Measurements from ENCODE around the gene EVA1A.

EVA1A gene

DNA sequence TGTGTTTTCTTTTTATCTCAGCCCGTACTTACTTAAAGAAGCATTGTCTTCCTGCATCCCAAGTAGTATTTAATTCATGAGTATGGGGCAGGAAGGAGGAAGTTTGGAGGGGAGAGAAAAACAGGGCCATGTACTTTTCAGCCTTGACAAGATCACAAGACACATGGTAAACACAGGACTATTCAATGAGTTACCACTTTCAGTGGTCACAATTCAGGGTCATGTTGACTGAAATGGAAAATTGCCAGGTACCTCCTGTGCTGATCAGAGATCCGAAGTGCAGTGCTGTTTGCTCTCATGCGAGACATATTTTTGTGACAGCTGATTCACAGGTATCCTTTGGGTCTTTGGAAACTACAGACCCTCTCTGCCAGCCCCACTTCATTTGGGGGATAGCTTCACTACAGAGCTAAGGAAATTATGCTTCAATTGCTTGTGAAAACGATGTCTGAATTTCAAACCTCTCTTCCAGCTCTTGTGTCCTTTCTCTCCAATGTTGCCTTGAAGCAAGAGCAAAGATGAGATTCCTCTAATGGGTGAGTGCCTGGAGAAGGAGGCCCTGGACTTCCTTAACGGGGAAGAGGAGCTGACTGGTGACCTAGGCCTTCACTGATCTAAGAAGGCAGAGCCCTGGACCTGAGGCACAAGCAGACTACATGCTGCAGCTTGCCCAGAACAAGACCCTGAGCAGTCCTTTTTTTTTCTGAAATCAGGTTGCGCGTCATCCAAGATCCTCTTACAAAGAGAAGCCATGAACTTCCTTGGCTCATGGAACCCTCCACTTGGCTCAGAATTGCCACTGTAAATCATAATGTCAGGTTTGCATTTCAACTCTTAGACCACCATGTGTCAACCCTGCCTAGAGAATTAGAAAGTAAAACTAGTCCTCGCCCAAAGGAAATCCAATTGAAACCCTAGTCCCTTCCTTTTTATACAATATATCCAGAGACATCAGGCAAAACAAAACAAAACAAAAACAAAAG is 44.1 kb downstream of the EVA1A start:
- Histone ChIP-seq H3K4me3 (ENCODE audit: insufficient read depth, low read depth, low read length) (no peak overlapping the region), H3K36me3 (ENCODE audit: control insufficient read depth, insufficient read depth, low read length) (no peaks in the 10 kb centered on the region), H3K27me3 (ENCODE audit: control insufficient read depth, insufficient read depth, low read length, poor library complexity, severe bottlenecking) (no peaks in the 10 kb centered on the region), H3K9me3 (ENCODE audit: control insufficient read depth, low read length) (no peaks in the 10 kb centered on the region), H3K27ac (ENCODE audit: insufficient read depth, low read depth, low read length, poor library complexity, severe bottlenecking) (no peak overlapping the region), H3K4me1 (ENCODE audit: control insufficient read depth, insufficient read depth, low read length) (no peaks in the 10 kb centered on the region)
- 95% methylated on average over 7 to 8 of the region's 8 CpGs for WGBS, 2 experiments

DNA sequence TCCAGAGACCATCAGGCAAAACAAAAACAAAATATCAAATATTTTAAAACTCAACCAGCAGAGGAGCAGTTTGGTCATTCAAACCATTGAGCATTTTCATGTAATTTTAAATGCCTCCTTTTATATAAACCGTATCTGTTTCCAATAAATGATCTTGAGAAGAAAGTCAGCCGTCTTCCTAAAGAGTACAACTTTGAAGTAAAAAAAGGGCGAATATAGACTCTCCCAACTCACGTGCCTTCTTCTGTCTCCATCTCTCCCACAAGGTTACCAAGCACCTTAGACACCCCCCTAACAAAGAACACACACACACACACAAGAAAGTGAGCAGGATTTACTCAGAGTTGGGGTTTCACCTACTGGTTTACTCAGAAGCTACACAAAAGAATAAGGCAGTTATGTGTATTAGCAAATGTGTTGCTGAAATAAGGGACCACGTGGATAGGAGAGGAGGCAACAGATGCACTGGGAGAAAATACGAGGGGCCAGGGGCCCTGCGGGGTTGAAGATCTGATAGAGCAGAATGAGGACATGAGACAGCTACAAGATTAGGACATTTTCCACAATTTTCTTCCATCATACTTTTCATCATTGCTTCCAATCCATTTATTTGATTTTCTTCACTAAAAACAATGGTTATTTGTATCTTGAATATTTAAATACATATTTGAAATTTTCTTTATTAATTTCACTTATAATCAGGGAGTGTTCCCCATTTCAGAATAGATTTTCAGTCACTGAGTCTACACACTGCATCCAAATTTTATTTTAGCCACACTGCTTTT is 45.0 kb downstream of the EVA1A start:
- 87 to 97% methylated on average over 7 of the region's 7 CpGs for WGBS, 2 experiments
- Histone ChIP-seq H3K9me3 (ENCODE audit: control insufficient read depth, low read length) (no peaks in the 10 kb centered on the region), H3K4me3 (ENCODE audit: insufficient read depth, low read depth, low read length) (no peak overlapping the region), H3K27ac (ENCODE audit: insufficient read depth, low read depth, low read length, poor library complexity, severe bottlenecking) (no peak overlapping the region), H3K36me3 (ENCODE audit: control insufficient read depth, insufficient read depth, low read length) (no peaks in the 10 kb centered on the region), H3K4me1 (ENCODE audit: control insufficient read depth, insufficient read depth, low read length) (no peaks in the 10 kb centered on the region), H3K27me3 (ENCODE audit: control insufficient read depth, insufficient read depth, low read length, poor library complexity, severe bottlenecking) (no peaks in the 10 kb centered on the region)

GRCh38 chr2:75513616-75514170 is 47.0 kb downstream of the EVA1A start:
- Histone ChIP-seq H3K4me3 (ENCODE audit: insufficient read depth, low read depth, low read length) (no peak overlapping the region), H3K27ac (ENCODE audit: insufficient read depth, low read depth, low read length, poor library complexity, severe bottlenecking) (no peak overlapping the region), H3K9me3 (ENCODE audit: control insufficient read depth, low read length) (no peaks in the 10 kb centered on the region), H3K27me3 (ENCODE audit: control insufficient read depth, insufficient read depth, low read length, poor library complexity, severe bottlenecking) (no peaks in the 10 kb centered on the region), H3K4me1 (ENCODE audit: control insufficient read depth, insufficient read depth, low read length) (no peaks in the 10 kb centered on the region), H3K36me3 (ENCODE audit: control insufficient read depth, insufficient read depth, low read length) (no peaks in the 10 kb centered on the region)
- WGBS, 2 experiments: 89 to 98% methylated on average over 2 to 4 of the region's 4 CpGs

- H3K4me3 ChIP-seq (ENCODE audit: insufficient read depth, low read depth, low read length): no peak overlapping the region
- no peaks in the 10 kb centered on the region for H3K4me1 ChIP-seq (ENCODE audit: control insufficient read depth, insufficient read depth, low read length)
- no peaks in the 10 kb centered on the region for H3K27me3 ChIP-seq (ENCODE audit: control insufficient read depth, insufficient read depth, low read length, poor library complexity, severe bottlenecking)
- no peaks in the 10 kb centered on the region for H3K36me3 ChIP-seq (ENCODE audit: control insufficient read depth, insufficient read depth, low read length)
- no peak overlapping the region for H3K27ac ChIP-seq (ENCODE audit: insufficient read depth, low read depth, low read length, poor library complexity, severe bottlenecking)
- no peaks in the 10 kb centered on the region for H3K9me3 ChIP-seq (ENCODE audit: control insufficient read depth, low read length)
Measured at GRCh38 chr2:75512455-75513212, 48.1 kb downstream of the EVA1A start.

GRCh38 chr2:75506101-75506697 is 54.5 kb downstream of the EVA1A start:
- Histone ChIP-seq H3K4me3 (ENCODE audit: insufficient read depth, low read depth, low read length) (no peak overlapping the region), H3K9me3 (ENCODE audit: control insufficient read depth, low read length) (no peaks in the 10 kb centered on the region), H3K27ac (ENCODE audit: insufficient read depth, low read depth, low read length, poor library complexity, severe bottlenecking) (no peak overlapping the region), H3K36me3 (ENCODE audit: control insufficient read depth, insufficient read depth, low read length) (no peaks in the 10 kb centered on the region), H3K4me1 (ENCODE audit: control insufficient read depth, insufficient read depth, low read length) (no peaks in the 10 kb centered on the region), H3K27me3 (ENCODE audit: control insufficient read depth, insufficient read depth, low read length, poor library complexity, severe bottlenecking) (no peaks in the 10 kb centered on the region)
- WGBS, 2 experiments: 93 to 94% methylated on average over 1 of the region's 1 CpG

GRCh38 chr2:75505012-75505411 is 55.7 kb downstream of the EVA1A start:
- H3K9me3 ChIP-seq (ENCODE audit: control insufficient read depth, low read length): no peaks in the 10 kb centered on the region
- no peaks in the 10 kb centered on the region for H3K27me3 ChIP-seq (ENCODE audit: control insufficient read depth, insufficient read depth, low read length, poor library complexity, severe bottlenecking)
- H3K4me1 ChIP-seq (ENCODE audit: control insufficient read depth, insufficient read depth, low read length): no peaks in the 10 kb centered on the region
- no peaks in the 10 kb centered on the region for H3K36me3 ChIP-seq (ENCODE audit: control insufficient read depth, insufficient read depth, low read length)
- no peak overlapping the region for H3K4me3 ChIP-seq (ENCODE audit: insufficient read depth, low read depth, low read length)
- 89 to 96% methylated on average over 4 to 5 of the region's 5 CpGs for WGBS, 2 experiments
- no peak overlapping the region for H3K27ac ChIP-seq (ENCODE audit: insufficient read depth, low read depth, low read length, poor library complexity, severe bottlenecking)

- Histone ChIP-seq H3K4me3 (ENCODE audit: insufficient read depth, low read depth, low read length) (no peak overlapping the region), H3K4me1 (ENCODE audit: control insufficient read depth, insufficient read depth, low read length) (no peaks in the 10 kb centered on the region), H3K36me3 (ENCODE audit: control insufficient read depth, insufficient read depth, low read length) (no peaks in the 10 kb centered on the region), H3K27ac (ENCODE audit: insufficient read depth, low read depth, low read length, poor library complexity, severe bottlenecking) (no peak overlapping the region), H3K27me3 (ENCODE audit: control insufficient read depth, insufficient read depth, low read length, poor library complexity, severe bottlenecking) (no peaks in the 10 kb centered on the region), H3K9me3 (ENCODE audit: control insufficient read depth, low read length) (no peaks in the 10 kb centered on the region)
- 74 to 86% methylated on average over 2 of the region's 2 CpGs for WGBS, 2 experiments
Measured at GRCh38 chr2:75503048-75503607, 57.6 kb downstream of the EVA1A start.

GRCh38 chr2:75500633-75501032 is 60.1 kb downstream of the EVA1A start:
- Histone ChIP-seq H3K9me3 (ENCODE audit: control insufficient read depth, low read length) (no peaks in the 10 kb centered on the region), H3K4me3 (ENCODE audit: insufficient read depth, low read depth, low read length) (no peak overlapping the region), H3K27me3 (ENCODE audit: control insufficient read depth, insufficient read depth, low read length, poor library complexity, severe bottlenecking) (no peaks in the 10 kb centered on the region), H3K36me3 (ENCODE audit: control insufficient read depth, insufficient read depth, low read length) (no peaks in the 10 kb centered on the region), H3K27ac (ENCODE audit: insufficient read depth, low read depth, low read length, poor library complexity, severe bottlenecking) (no peak overlapping the region), H3K4me1 (ENCODE audit: control insufficient read depth, insufficient read depth, low read length) (no peaks in the 10 kb centered on the region)
- 92 to 94% methylated on average over 2 of the region's 2 CpGs for WGBS, 2 experiments

GRCh38 chr2:75499534-75499933 is 61.2 kb downstream of the EVA1A start:
- Histone ChIP-seq H3K4me1 (ENCODE audit: control insufficient read depth, insufficient read depth, low read length) (no peaks in the 10 kb centered on the region), H3K36me3 (ENCODE audit: control insufficient read depth, insufficient read depth, low read length) (no peaks in the 10 kb centered on the region), H3K4me3 (ENCODE audit: insufficient read depth, low read depth, low read length) (no peak overlapping the region), H3K27ac (ENCODE audit: insufficient read depth, low read depth, low read length, poor library complexity, severe bottlenecking) (no peak overlapping the region), H3K27me3 (ENCODE audit: control insufficient read depth, insufficient read depth, low read length, poor library complexity, severe bottlenecking) (no peaks in the 10 kb centered on the region), H3K9me3 (ENCODE audit: control insufficient read depth, low read length) (no peaks in the 10 kb centered on the region)
- WGBS, 2 experiments: 95 to 98% methylated on average over 4 of the region's 4 CpGs
